22Rv1 (cell line): ENCODE results near the gene SERTAD4.

ENCODE experiments used
- H3K27ac ChIP-seq: fragments of 450-650 bp; 2 replicates; pipeline ENCODE4 v1.5.1; 2017
- ZFX ChIP-seq: fragments of 450-650 bp; IDR thresholded peaks from 2 replicates; pipeline ENCODE4 v1.6.1; 2017; ENCODE audit warnings: antibody characterized with exemption, borderline replicate concordance
- TF ChIP-seq, protein P1 (sequence below): fragments of 450-650 bp; IDR thresholded peaks from 2 replicates; pipeline ENCODE4 v1.5.1; 2017; ENCODE audit warnings: mild to moderate bottlenecking

Gene SERTAD4

DNA sequence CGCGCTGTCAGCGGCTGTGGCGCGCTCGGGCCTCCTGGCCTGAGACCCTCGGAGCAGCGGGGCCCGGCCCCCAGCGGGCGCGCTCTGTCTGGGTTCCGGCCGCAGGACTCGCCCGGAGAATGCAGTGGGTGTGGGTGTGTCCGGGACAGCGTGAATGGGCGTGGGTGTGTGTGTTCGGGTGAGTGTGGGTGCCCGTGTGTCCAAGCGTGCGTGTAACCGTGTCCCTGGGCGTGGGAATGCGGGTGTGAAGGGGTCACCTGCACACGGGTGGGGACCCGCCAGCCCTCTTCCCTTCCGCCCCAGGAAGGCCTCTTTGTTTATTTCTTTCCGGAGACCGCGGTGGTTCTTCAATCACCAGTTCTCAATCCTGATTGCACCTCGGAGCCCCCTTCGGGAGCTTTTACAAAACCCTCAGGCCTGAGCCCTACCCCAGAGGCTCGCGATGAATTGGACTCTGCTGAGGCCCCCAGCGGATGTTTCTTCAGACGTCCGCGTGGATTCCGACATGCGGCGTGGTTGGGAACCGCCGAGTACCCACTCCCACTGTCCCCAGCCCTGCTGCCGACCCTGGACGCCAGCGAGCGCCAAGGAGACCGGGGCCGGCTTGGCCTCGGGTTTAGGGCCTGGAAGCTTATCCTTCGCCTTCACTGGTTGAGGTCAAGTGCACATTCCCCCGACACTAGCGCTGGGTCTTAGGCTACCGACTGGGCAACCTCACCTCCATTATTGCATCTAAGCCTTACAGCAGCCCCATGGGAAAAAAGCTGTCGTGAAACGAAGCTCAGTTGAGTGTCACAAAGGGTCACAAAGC, 19.3 kb downstream of the SERTAD4 start:
- H3K27ac ChIP-seq, result no peak overlapping the region
- no peak for TF ChIP-seq ZFX
- TF ChIP-seq, protein P1, sequence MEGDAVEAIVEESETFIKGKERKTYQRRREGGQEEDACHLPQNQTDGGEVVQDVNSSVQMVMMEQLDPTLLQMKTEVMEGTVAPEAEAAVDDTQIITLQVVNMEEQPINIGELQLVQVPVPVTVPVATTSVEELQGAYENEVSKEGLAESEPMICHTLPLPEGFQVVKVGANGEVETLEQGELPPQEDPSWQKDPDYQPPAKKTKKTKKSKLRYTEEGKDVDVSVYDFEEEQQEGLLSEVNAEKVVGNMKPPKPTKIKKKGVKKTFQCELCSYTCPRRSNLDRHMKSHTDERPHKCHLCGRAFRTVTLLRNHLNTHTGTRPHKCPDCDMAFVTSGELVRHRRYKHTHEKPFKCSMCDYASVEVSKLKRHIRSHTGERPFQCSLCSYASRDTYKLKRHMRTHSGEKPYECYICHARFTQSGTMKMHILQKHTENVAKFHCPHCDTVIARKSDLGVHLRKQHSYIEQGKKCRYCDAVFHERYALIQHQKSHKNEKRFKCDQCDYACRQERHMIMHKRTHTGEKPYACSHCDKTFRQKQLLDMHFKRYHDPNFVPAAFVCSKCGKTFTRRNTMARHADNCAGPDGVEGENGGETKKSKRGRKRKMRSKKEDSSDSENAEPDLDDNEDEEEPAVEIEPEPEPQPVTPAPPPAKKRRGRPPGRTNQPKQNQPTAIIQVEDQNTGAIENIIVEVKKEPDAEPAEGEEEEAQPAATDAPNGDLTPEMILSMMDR, result no peak

DNA sequence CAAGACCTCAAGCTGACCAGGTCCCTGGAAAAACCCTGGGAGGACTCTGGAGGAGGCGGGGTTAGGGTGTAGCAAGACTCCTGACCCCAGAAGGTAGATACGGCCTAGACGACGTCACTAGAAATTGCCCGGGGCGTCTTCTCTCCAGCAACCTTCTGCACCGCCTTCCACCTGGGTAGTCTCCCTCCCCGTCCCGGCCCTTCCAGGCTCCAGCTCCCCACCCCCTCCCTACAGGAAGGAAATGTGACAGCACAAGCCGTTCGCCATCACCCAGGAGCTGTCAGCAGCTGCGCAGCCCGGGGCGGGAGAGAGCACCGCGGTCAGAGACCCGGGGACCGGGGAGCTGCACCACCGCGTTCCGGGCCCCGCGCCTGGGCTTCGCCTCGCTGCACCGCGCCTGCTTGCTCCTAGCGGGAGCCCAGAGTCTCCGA, 20.0 kb downstream of the SERTAD4 start:
- TF ChIP-seq, protein P1, result no peak
- no peak for TF ChIP-seq ZFX
- no peak overlapping the region for H3K27ac ChIP-seq

DNA sequence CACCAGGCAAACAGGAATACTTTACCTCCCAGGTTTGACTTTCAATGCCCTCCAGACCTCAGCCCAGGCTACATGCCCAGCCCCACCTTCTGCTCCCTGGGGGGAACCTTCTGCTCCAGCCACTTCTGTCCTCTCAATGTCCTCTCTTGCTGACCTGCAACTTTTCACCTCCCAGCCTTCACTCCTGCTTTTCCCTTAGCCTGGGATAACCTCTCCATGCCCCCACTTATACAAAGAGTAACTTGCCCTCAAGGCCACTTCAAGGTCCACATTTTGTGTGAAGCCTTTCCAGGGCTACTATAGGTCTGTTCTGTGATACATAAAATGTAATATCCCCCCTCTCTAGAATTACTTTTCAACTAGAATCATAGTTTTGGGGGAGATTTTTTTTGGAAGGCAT, 21.7 kb downstream of the SERTAD4 start:
- H3K27ac ChIP-seq, result no peak overlapping the region
- TF ChIP-seq, protein P1, result no peak
- no peak for TF ChIP-seq ZFX

DNA sequence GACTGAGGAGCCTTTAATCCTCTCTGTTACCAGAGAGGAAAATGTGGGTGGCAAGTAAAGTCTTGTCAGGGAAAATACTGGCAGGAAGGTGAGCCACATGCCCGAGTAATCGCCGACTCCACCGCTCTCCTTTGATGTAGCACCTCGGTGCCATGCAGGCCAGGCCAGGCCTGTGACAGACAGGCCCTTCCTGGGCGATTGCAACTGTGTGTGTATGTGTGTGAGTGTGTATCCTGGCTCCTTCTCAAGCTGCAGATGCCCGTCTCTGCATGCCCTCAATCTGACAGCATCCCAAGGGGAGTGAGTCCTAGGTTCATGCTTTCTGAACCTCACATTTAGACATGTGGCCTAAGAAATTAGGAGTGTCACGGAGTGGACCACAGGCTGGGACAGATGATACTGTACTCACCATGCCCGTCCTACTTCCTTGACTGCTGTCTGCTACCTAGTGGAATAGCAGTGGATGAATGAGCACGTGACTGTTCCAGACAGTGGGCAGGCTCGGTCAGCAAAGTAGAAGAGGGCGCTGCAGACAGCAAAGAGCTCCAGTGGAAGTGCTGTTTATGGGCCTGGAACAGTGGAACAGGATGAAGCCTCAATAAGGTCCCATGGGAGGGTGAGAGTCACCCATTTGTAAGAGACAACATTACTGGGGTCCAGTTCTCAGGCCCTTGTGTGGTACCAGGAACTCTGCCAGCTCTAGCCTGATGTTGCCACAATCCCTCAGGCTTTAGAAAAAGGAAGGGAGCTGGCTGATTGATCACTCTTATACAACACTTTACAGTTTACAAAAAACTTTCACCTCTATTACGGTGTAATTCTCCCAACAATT, 25.3 kb downstream of the SERTAD4 start:
- TF ChIP-seq, protein P1, result no peak
- no peak for TF ChIP-seq ZFX
- no peak overlapping the region for H3K27ac ChIP-seq

DNA sequence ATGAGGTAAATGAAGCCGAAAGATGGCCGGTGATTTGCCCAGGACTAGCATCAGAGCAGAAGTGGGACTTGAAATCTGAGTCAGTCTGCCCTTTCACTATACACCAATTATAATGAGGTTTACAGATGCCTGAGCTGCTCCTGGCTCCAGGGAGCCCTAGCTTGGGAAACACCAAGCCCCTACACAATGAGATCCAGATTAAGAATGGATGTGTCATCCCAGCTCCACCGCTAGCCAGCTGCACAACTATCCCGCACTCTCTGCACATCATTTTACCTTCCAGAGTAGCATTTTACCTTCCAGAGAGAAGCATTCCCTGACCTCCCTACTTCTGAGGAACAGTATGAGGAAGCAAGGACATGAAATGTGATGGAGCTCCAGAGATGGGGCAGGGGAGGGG, 27.0 kb downstream of the SERTAD4 start:
- TF ChIP-seq, protein P1, result no peak
- no peak for TF ChIP-seq ZFX
- H3K27ac ChIP-seq, result no peak overlapping the region

DNA sequence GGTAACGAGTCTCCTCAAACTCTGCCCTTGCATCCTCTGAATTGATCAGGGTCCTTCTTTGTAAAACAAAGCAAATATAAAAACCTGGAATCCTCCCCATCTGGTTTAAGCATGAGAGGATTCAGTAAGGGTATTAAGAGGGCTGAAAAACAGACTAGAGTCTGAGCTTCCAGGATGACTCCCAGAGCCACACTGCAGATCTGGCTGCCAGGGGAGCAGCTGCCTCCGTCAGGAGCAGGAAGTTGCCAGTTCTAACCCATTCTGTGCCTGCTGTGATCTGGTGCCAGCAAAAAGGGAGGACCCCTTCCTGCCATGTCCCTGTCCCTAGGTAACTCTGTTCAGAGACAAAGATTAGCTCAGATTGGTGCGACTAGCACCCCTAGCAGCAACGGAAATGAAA, 27.5 kb downstream of the SERTAD4 start:
- TF ChIP-seq ZFX, result no peak
- TF ChIP-seq, protein P1, result no peak
- H3K27ac ChIP-seq, result no peak overlapping the region
